ENCODE measurements around the gene FXYD6.

The FXYD6 gene

DNA sequence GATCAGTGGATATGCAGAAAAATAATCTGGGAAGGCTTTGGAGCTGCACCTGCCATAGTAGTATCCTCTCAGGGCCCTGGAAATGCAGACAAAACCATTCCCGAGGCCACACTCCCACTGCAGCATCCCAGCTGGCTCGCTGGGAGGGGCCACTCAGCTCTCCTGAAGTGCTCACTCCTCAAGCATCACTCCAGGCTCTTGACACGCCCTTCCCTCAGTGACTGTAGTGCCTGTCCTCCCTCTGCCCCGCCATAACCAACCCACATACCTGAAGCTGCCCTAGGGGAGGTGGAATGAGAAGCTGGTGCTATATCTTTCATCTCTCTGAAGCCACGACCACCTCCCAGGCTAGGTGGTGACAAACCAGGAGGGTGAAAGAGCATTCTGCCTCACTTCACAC is 84.2 kb downstream of the FXYD6 start:
- no peak for DNase-seq (ENCODE audit: low read depth)

DNA sequence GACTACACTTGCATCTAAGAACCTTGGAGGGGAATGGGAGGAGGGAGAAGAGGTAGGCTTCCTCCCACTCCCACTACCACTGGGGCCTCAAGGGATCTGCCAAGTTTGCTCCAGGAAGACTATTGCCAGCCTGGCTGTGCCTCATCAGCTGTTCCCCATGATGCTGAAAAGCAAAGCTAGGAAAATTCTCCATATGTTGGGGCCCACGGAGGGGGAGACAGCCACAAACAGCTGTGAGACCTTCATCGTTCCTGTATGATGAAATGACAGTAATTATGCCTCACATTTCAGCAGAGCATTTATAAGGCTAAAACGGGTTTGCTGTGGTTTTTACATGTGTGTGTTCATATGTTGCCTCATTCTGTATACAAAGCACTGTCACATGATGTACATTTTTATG is 86.2 kb downstream of the FXYD6 start:
- no peak for DNase-seq (ENCODE audit: low read depth)

DNA sequence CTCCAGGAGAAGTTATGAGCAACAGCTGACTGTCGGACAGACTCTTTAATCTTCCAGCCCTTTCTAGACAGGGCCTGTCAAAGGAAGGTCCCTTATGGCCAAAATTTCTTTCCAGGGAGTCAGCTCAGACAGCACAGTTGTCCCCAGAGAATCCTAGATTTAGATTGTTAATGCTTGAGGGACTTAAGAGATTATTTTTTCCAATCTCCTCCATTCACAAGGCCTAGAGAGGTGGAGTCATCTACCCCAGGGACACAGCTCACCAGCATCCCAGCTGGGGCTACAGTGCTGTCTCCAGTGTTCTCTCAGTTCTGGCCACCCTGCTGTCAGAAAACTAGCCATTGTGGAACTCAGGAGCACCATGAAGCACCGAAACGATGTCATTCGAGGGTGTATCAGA is 87.2 kb downstream of the FXYD6 start:
- no peak for DNase-seq (ENCODE audit: low read depth)

Data from activated T-helper 1 cell treated with Interleukin-2 at 50 U/mL for 16 hours (primary cell).